A673 (cell line): ENCODE results near the gene GAB4. TPM values are rescaled to one million over a fixed set of nuclear protein-coding genes. Genes with fewer than 3 reads are reported as not detected.

Experiments
- BruUV-seq: library from RNA; stranded (reverse); fragments of 400-500 nt; replicated peaks from 2 replicates; lab custom pipeline; 2021; lab: Mats Ljungman, UMichigan
- CTCF ChIA-PET: fragments of 300-600 bp; sonication (Branson Sonifier 250); formaldehyde crosslinking; loops from one replicate; lab custom pipeline; 2022; ENCODE audit warnings: antibody characterized with exemption; lab: Charles Lee
- POLR2A ChIA-PET: fragments of 300-600 bp; sonication (Branson Sonifier 250); formaldehyde crosslinking; loops from one replicate; lab custom pipeline; 2022; ENCODE audit warnings: antibody characterized with exemption; ENCODE audit not compliant: low non-redundant PET; lab: Charles Lee
- DNase-seq: peaks from one replicate; pipeline ENCODE4 v3.0.0-alpha.2; 2015; ENCODE audit warnings: low spot score
- H3K27ac ChIP-seq: fragments of 200-600 bp; sonication (generic); 2 replicates; pipeline ENCODE4 v1.5.1; 2016; ENCODE audit warnings: mixed run types, low read depth, mild to moderate bottlenecking, mixed read lengths, antibody characterized with exemption, low read length; ENCODE audit not compliant: poor library complexity, severe bottlenecking
- H3K27me3 ChIP-seq: fragments of 200-600 bp; sonication (generic); replicated peaks from 2 replicates; pipeline ENCODE4 v1.6.1; 2017; ENCODE audit warnings: mixed run types, low read depth, mild to moderate bottlenecking, mixed read lengths, antibody characterized with exemption, low read length; ENCODE audit not compliant: insufficient read depth, poor library complexity
- H3K36me3 ChIP-seq: fragments of 200-600 bp; sonication (generic); 2 replicates; pipeline ENCODE4 v1.6.1; 2016; ENCODE audit warnings: mixed run types, mild to moderate bottlenecking, mixed read lengths, antibody characterized with exemption, low read length; ENCODE audit not compliant: insufficient read depth, poor library complexity, severe bottlenecking
- H3K4me1 ChIP-seq: fragments of 200-600 bp; sonication (generic); 2 replicates; pipeline ENCODE4 v1.6.1; 2017; ENCODE audit warnings: mixed run types, mild to moderate bottlenecking, mixed read lengths, antibody characterized with exemption, low read length; ENCODE audit not compliant: insufficient read depth, poor library complexity, severe bottlenecking
- H3K4me3 ChIP-seq: fragments of 200-600 bp; sonication (generic); 2 replicates; pipeline ENCODE4 v1.5.1; 2016; ENCODE audit warnings: low read depth, mixed run types, mild to moderate bottlenecking, mixed read lengths, low read length; ENCODE audit not compliant: poor library complexity, severe bottlenecking
- H3K9me3 ChIP-seq: fragments of 200-600 bp; sonication (generic); 2 replicates; pipeline ENCODE4 v1.6.1; 2016; ENCODE audit warnings: mixed run types, low read depth, mild to moderate bottlenecking, mixed read lengths, antibody characterized with exemption, low read length; ENCODE audit not compliant: poor library complexity, severe bottlenecking
- CTCF ChIP-seq: fragments of 300-800, 200-600 bp; sonication (generic); conservative IDR thresholded peaks from 2 replicates; pipeline ENCODE4 v1.5.1; 2017; ENCODE audit warnings: low read depth, mild to moderate bottlenecking, antibody characterized with exemption, low read length, moderate library complexity, mixed read lengths
- EZH2 ChIP-seq: fragments of 200-600 bp; sonication (generic); IDR thresholded peaks from 2 replicates; pipeline ENCODE4 v1.6.1; 2017; ENCODE audit warnings: borderline replicate concordance, low read depth, mild to moderate bottlenecking, mixed read lengths, antibody characterized with exemption, low read length; ENCODE audit not compliant: poor library complexity, severe bottlenecking
- intact Hi-C: fragments of 100-400 bp; cut with micrococcal nuclease; formaldehyde crosslinking; loops from one replicate; pipeline ENCODE4 v1.10.0; 2022; ENCODE audit not compliant: unreplicated experiment
- total RNA-seq: library from RNA; stranded (reverse); gene quantifications from 2 replicates; pipeline ENCODE4 v1.2.3, GENCODE V29; 2021

The GAB4 gene
- total RNA-seq, 1 experiment from 2014 or later: not detected

DNA sequence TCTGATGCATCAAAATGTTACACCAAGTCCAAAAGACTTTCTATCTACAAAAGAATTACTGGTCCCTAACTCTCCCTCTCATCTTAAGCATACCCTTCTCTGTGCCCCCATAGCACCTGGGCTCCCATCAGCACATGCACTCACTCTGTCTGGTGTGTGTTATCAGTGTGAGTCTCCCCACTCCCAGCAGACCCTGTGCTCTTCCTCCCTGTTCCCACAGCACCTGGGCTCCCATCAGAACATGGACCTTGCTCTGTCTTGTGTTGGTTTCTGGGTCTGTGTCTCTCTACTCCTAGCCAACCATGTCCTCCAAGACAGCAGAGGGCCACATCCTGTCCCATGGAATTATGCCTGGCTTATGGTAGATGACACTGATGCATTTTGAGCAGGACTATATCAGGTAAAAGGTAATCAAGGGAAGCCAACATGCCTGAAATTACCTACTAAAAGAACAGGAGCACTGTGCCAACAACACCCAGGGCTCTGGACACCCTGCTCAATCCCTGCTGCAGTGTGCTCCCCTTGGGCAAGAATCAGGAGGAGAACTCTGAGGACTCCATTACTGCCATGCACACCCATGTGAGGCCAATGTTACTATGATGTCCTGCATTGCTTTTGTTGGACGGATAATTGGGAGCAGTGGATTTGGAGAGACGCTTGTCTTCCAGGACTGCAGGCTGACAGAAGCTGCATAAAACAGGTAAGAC is 34.3 kb downstream of the GAB4 start:
- ChIA-PET POLR2A (no interaction called here), CTCF (no interaction called here)
- Histone ChIP-seq H3K27me3 (peaks cover 5% of the 10 kb centered on the region), H3K36me3 (no peaks in the 10 kb centered on the region), H3K27ac (no peak overlapping the region), H3K9me3 (no peaks in the 10 kb centered on the region), H3K4me3 (no peak overlapping the region), H3K4me1 (no peaks in the 10 kb centered on the region)
- DNase-seq: no peak
- no peak for TF ChIP-seq CTCF
- no peak for TF ChIP-seq EZH2
- BruUV-seq: no TSS peak
- intact Hi-C loops: no loop called here

GRCh38 chr22:16972311-16972710 is 35.7 kb downstream of the GAB4 start:
- Histone ChIP-seq H3K4me3 (no peak overlapping the region), H3K9me3 (no peaks in the 10 kb centered on the region), H3K4me1 (no peaks in the 10 kb centered on the region), H3K36me3 (no peaks in the 10 kb centered on the region), H3K27ac (no peak overlapping the region), H3K27me3 (peaks cover 5% of the 10 kb centered on the region)
- DNase-seq: no peak
- TF ChIP-seq EZH2 (no peak), CTCF (no peak)
- BruUV-seq: no TSS peak
- ChIA-PET CTCF (no interaction called here), POLR2A (no interaction called here)
- intact Hi-C loops: no loop called here

DNA sequence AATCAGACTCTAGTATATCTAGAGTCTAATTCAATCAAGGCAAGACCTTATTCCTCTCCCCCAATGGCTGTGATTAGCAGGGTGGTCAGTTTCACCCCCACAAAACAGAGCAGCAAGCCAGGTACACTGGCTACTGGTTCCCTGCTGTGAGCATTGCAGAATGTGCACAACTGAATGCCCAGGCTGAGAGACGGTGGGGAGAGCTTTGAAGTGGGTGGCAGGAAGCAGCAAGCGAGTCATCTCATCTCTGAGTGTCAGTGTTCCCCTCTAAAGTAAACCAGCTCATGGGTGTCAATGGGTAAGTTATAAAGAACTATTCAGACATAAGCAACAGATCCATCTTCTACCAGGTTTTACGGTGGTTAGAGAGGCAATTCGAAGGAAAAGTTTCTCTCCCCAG is 37.6 kb downstream of the GAB4 start:
- intact Hi-C loops: loop anchor here (2.0 kb wide), 1 partner anchor 18 kb away; no protein-coding TSS in a partner anchor
- no peak for TF ChIP-seq CTCF
- TF ChIP-seq EZH2: no peak
- no peaks in the 10 kb centered on the region for H3K36me3 ChIP-seq
- ChIA-PET CTCF (no interaction called here), POLR2A (no interaction called here)
- peaks cover 5% of the 10 kb centered on the region for H3K27me3 ChIP-seq
- no peaks in the 10 kb centered on the region for H3K4me1 ChIP-seq
- no peak overlapping the region for H3K27ac ChIP-seq
- no TSS peak for BruUV-seq
- no peaks in the 10 kb centered on the region for H3K9me3 ChIP-seq
- no peak for DNase-seq
- H3K4me3 ChIP-seq: no peak overlapping the region
